SK-N-SH (cell line): ENCODE results near the gene ANKRD65. TPM values are rescaled to one million over a fixed set of nuclear protein-coding genes. Genes with fewer than 3 reads are reported as not detected.

Experiments used
- CTCF ChIA-PET: fragments of 300-600, 350-600 bp; formaldehyde crosslinking; extraction: SDS; loops from one replicate; lab custom pipeline; 2021; lab: Yijun Ruan, JAX
- POLR2A ChIA-PET: fragments of 350-600 bp; sonication (Branson Sonifier 250); formaldehyde crosslinking; extraction: SDS; loops from one replicate; lab custom pipeline; 2020; ENCODE audit warnings: antibody characterized with exemption, inconsistent platforms; lab: Yijun Ruan, JAX
- DNase-seq: peaks from one replicate; pipeline ENCODE4 v3.0.0; 2012
- H2AFZ ChIP-seq: fragments of 200-600 bp; sonication (generic); 2 replicates; pipeline ENCODE4 v1.8.1; 2016; ENCODE audit warnings: antibody characterized with exemption, mild to moderate bottlenecking, low read depth
- H3F3A ChIP-seq: fragments of 200-600 bp; sonication (generic); replicated peaks from 2 replicates; pipeline ENCODE3; 2016; ENCODE audit warnings: antibody characterized with exemption, mild to moderate bottlenecking; ENCODE audit not compliant: insufficient read depth
- H3K27ac ChIP-seq, 2 experiments: fragments of 200-500 bp in 1 of 2; fragments of 200-600 bp in 1 of 2; sonication (Bioruptor generic) in 1 of 2; sonication (generic), shearing (Covaris generic) in 1 of 2; 2 replicates each; pipeline versions ENCODE4 v1.5.1 to v1.6.1; 2014 to 2016; ENCODE audit warnings: low read depth in 2 of 2, inconsistent platforms in 1 of 2, low read length in 1 of 2, mild to moderate bottlenecking in 1 of 2, mixed read lengths in 1 of 2
- H3K27me3 ChIP-seq: fragments of 200-600 bp; sonication (generic), shearing (Covaris generic); 2 replicates; pipeline ENCODE4 v1.6.1; 2016; ENCODE audit warnings: mixed run types; ENCODE audit not compliant: insufficient read depth
- H3K36me3 ChIP-seq, 2 experiments: fragments of 200-500 bp in 1 of 2; fragments of 200-600 bp in 1 of 2; sonication (Bioruptor generic) in 1 of 2; sonication (generic) in 1 of 2; replicated peaks in 1 of 2; 2 replicates each; pipeline versions ENCODE3 to v1.5.1; 2014 to 2016; ENCODE audit warnings: low read length in 1 of 2, mild to moderate bottlenecking in 1 of 2; ENCODE audit not compliant: insufficient read depth in 2 of 2, control insufficient read depth in 1 of 2
- H3K4me1 ChIP-seq, 2 experiments: fragments of 200-500 bp in 1 of 2; fragments of 200-600 bp in 1 of 2; sonication (Bioruptor generic) in 1 of 2; sonication (generic), shearing (Covaris generic) in 1 of 2; 2 replicates each; pipeline versions ENCODE4 v1.5.1 to v1.6.1; 2014 to 2016; ENCODE audit warnings: low read depth in 1 of 2, low read length in 1 of 2, mixed run types in 1 of 2; ENCODE audit not compliant: insufficient read depth in 2 of 2, control insufficient read depth in 1 of 2
- H3K4me2 ChIP-seq: fragments of 200-600 bp; sonication (generic), shearing (Covaris generic); 2 replicates; pipeline ENCODE4 v1.6.1; 2017; ENCODE audit warnings: mixed run types
- H3K4me3 ChIP-seq, 2 experiments: fragments of 200-500 bp in 1 of 2; fragments of 200-600 bp in 1 of 2; sonication (Bioruptor generic) in 1 of 2; sonication (generic), shearing (Covaris generic) in 1 of 2; 2 replicates each; pipeline versions ENCODE4 v1.5.1 to v1.8.1; 2014 to 2016; ENCODE audit warnings: low read depth in 2 of 2, inconsistent platforms in 1 of 2, low read length in 1 of 2, mild to moderate bottlenecking in 1 of 2, mixed read lengths in 1 of 2, moderate library complexity in 1 of 2
- H3K79me2 ChIP-seq: fragments of 200-600 bp; sonication (generic); 2 replicates; pipeline ENCODE4 v1.8.1; 2017; ENCODE audit warnings: mild to moderate bottlenecking; ENCODE audit not compliant: insufficient read depth
- H3K9ac ChIP-seq: fragments of 200-600 bp; sonication (generic); 2 replicates; pipeline ENCODE4 v1.6.1; 2017; ENCODE audit warnings: mixed run types
- H3K9me2 ChIP-seq: fragments of 200-600 bp; sonication (generic); 2 replicates; pipeline ENCODE4 v1.6.1; 2017; ENCODE audit warnings: mixed run types
- H3K9me3 ChIP-seq: fragments of 200-600 bp; sonication (generic); 2 replicates; pipeline ENCODE4 v1.6.1; 2017; ENCODE audit warnings: mixed run types, mild to moderate bottlenecking, moderate library complexity
- H4K20me1 ChIP-seq: fragments of 200-600 bp; sonication (generic); 2 replicates; pipeline ENCODE4 v1.6.1; 2017; ENCODE audit warnings: mild to moderate bottlenecking, mixed run types; ENCODE audit not compliant: insufficient read depth
- ELF1 ChIP-seq: IDR thresholded peaks from 2 replicates; pipeline ENCODE4 v1.4.0; 2012
- FOSL2 ChIP-seq: IDR thresholded peaks from 2 replicates; pipeline ENCODE4 v1.4.0; 2012; ENCODE audit warnings: low read depth, mild to moderate bottlenecking, moderate library complexity, borderline replicate concordance
- FOXJ3 ChIP-seq: sonication (generic); formaldehyde crosslinking; IDR thresholded peaks from 2 replicates; pipeline ENCODE4 v1.5.1; 2020; ENCODE audit warnings: mild to moderate bottlenecking, missing genetic modification reagents
- FOXM1 ChIP-seq: IDR thresholded peaks from 2 replicates; pipeline ENCODE4 v1.4.0; 2012; ENCODE audit warnings: low read depth, mild to moderate bottlenecking
- GABPA ChIP-seq: IDR thresholded peaks from 2 replicates; pipeline ENCODE4 v1.4.0; 2012; ENCODE audit warnings: low read depth, mild to moderate bottlenecking
- NRF1 ChIP-seq: IDR thresholded peaks from 2 replicates; pipeline ENCODE4 v1.6.1; 2012; ENCODE audit warnings: low read depth, mild to moderate bottlenecking, low read length
- POLR2AphosphoS5 ChIP-seq: IDR thresholded peaks from 2 replicates; pipeline ENCODE4 v1.6.1; 2012; ENCODE audit warnings: low read depth, low read length
- RAD21 ChIP-seq: IDR thresholded peaks from 2 replicates; pipeline ENCODE4 v1.6.1; 2012; ENCODE audit warnings: mild to moderate bottlenecking, low read length
- RFX5 ChIP-seq: IDR thresholded peaks from 2 replicates; pipeline ENCODE4 v1.6.1; 2012; ENCODE audit warnings: mild to moderate bottlenecking, improper control_type of control experiment, low read length
- RXRA ChIP-seq: IDR thresholded peaks from 2 replicates; pipeline ENCODE4 v1.4.0; 2012; ENCODE audit warnings: low read depth, mild to moderate bottlenecking, borderline replicate concordance
- SIN3A ChIP-seq: IDR thresholded peaks from 2 replicates; pipeline ENCODE4 v1.6.1; 2012; ENCODE audit warnings: low read depth, mild to moderate bottlenecking, low read length, moderate library complexity, borderline replicate concordance
- SMC3 ChIP-seq: IDR thresholded peaks from 2 replicates; pipeline ENCODE4 v1.6.1; 2012; ENCODE audit warnings: low read depth, low read length, improper control_type of control experiment
- TAF1 ChIP-seq: IDR thresholded peaks from 2 replicates; pipeline ENCODE4 v1.6.1; 2012; ENCODE audit warnings: low read depth, mild to moderate bottlenecking, low read length, moderate library complexity, borderline replicate concordance
- TCF12 ChIP-seq: IDR thresholded peaks from 2 replicates; pipeline ENCODE4 v1.4.0; 2012
- TEAD4 ChIP-seq: IDR thresholded peaks from 2 replicates; pipeline ENCODE4 v1.4.0; 2012; ENCODE audit warnings: mild to moderate bottlenecking, borderline replicate concordance; ENCODE audit not compliant: insufficient read depth
- WGBS: methylation state at CpG from one replicate; pipeline ENCODE4 v1.1.6; 2017; ENCODE audit warnings: low lambda C conversion rate; 5-methylcytosine and 5-hydroxymethylcytosine counted together
- polyA plus RNA-seq, 3 experiments: library from polyadenylated mRNA; depleted of rRNA; stranded (reverse); fragments of >200 nt; gene quantifications; 2 replicates each; pipeline ENCODE4 v1.2.3, GENCODE V29; 2012
- TF ChIP-seq, protein P1 (sequence below): IDR thresholded peaks from 2 replicates; pipeline ENCODE4; 2012
- TF ChIP-seq, protein P2 (sequence below): IDR thresholded peaks from 2 replicates; pipeline ENCODE4 v1.4.0; 2012; ENCODE audit warnings: low read depth, borderline replicate concordance

The ANKRD65 gene
- polyA plus RNA-seq, 1 of the 3 experiments (the other 2 are of a cell fraction) = 0.07 TPM

- Histone ChIP-seq H3K4me3 (no peak overlapping the region), H3K4me2 (no peak overlapping the region), H3K27ac (no peak overlapping the region), H3K4me1 (peaks cover 0 to 16% of the 10 kb centered on the region in 2 experiments; a peak in 1 of 4 replicates), H3K9ac (no peak overlapping the region), H3K79me2 (no peaks in the 10 kb centered on the region), H3K36me3 (no peaks in the 10 kb centered on the region), H3F3A (no peaks in the 10 kb centered on the region), H3K9me3 (no peaks in the 10 kb centered on the region), H3K27me3 (no peaks in the 10 kb centered on the region), H2AFZ (no peak overlapping the region), H3K9me2 (no peaks in the 10 kb centered on the region), H4K20me1 (no peaks in the 10 kb centered on the region)
- CTCF ChIA-PET = interaction anchor here (1.4 kb wide), 1 partner anchor 68 kb away, joined by 3 read pairs; no protein-coding TSS in a partner anchor
- POLR2A ChIA-PET = no interaction called here
- DNase-seq = peak; percentile 34
- no peak for TF ChIP-seq TAF1
- TF ChIP-seq GABPA = no peak
- TF ChIP-seq FOSL2 = no peak
- TF ChIP-seq, protein P1, sequence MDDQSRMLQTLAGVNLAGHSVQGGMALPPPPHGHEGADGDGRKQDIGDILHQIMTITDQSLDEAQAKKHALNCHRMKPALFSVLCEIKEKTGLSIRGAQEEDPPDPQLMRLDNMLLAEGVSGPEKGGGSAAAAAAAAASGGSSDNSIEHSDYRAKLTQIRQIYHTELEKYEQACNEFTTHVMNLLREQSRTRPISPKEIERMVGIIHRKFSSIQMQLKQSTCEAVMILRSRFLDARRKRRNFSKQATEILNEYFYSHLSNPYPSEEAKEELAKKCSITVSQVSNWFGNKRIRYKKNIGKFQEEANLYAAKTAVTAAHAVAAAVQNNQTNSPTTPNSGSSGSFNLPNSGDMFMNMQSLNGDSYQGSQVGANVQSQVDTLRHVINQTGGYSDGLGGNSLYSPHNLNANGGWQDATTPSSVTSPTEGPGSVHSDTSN = no peak
- no peak for TF ChIP-seq RFX5
- no peak for TF ChIP-seq TEAD4
- no peak for TF ChIP-seq ELF1
- no peak for TF ChIP-seq RXRA
- TF ChIP-seq NRF1 = no peak
- TF ChIP-seq SMC3 = no peak
- TF ChIP-seq, protein P2, sequence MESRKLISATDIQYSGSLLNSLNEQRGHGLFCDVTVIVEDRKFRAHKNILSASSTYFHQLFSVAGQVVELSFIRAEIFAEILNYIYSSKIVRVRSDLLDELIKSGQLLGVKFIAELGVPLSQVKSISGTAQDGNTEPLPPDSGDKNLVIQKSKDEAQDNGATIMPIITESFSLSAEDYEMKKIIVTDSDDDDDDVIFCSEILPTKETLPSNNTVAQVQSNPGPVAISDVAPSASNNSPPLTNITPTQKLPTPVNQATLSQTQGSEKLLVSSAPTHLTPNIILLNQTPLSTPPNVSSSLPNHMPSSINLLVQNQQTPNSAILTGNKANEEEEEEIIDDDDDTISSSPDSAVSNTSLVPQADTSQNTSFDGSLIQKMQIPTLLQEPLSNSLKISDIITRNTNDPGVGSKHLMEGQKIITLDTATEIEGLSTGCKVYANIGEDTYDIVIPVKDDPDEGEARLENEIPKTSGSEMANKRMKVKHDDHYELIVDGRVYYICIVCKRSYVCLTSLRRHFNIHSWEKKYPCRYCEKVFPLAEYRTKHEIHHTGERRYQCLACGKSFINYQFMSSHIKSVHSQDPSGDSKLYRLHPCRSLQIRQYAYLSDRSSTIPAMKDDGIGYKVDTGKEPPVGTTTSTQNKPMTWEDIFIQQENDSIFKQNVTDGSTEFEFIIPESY = no peak
- no peak for TF ChIP-seq TCF12
- no CpG with 5 or more reads among the region's 31 CpGs for WGBS
Measured at GRCh38 chr1:1437033-1437903, 16.2 kb upstream of the ANKRD65 start.

DNA sequence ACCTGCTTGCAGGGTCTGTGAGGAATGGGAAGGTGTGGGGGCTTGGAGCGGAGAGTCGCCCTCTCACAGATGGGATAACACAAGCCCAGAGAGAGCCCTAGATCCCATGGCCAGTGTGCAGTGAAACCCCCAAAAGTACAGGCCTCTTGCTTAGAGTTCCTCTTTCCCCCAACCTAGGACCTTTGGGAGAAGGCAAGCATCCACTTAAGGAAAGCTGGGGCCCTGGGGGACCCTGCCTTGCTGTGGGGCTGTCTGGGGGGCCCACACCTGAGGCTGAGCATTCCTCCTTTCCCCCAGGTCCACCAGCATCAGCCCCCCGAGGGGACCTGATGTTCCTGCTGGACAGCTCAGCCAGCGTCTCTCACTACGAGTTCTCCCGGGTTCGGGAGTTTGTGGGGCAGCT is 15.6 kb upstream of the ANKRD65 start:
- 96% methylated on average over 2 of the region's 7 CpGs for WGBS

More for the DNA sequence above, 15.6 kb upstream of the ANKRD65 start:
- POLR2A ChIA-PET = no interaction called here
- H3K36me3 ChIP-seq = no peaks in the 10 kb centered on the region
- no peaks in the 10 kb centered on the region for H3K9me2 ChIP-seq
- no peaks in the 10 kb centered on the region for H3K79me2 ChIP-seq
- no peak overlapping the region for H3K4me3 ChIP-seq
- H3K27me3 ChIP-seq = no peaks in the 10 kb centered on the region
- H3F3A ChIP-seq = no peaks in the 10 kb centered on the region
- peak overlapping the region; percentile 68; the same call in 1 of the 2 replicates for H3K4me2 ChIP-seq
- H3K9ac ChIP-seq = no peak overlapping the region
- no peak overlapping the region for H2AFZ ChIP-seq
- TF ChIP-seq FOXM1 (no peak), RAD21 (no peak), SMC3 (no peak), POLR2AphosphoS5 (no peak), TAF1 (no peak), SIN3A (no peak), FOXJ3 (no peak)
- TF ChIP-seq, all 33 proteins: peak for 0
- Histone ChIP-seq H4K20me1 (no peaks in the 10 kb centered on the region), H3K4me1 (peaks cover 0 to 21% of the 10 kb centered on the region in 2 experiments; a peak in 1 of 4 replicates), H3K9me3 (no peaks in the 10 kb centered on the region), H3K27ac (no peak overlapping the region)
- no peak for DNase-seq
- CTCF ChIA-PET = no interaction called here
